ENCODE measurements around the gene TAP1. TPM values are rescaled to one million over a fixed set of nuclear protein-coding genes. Genes with fewer than 3 reads are reported as not detected.

Gene TAP1
- total and polyA plus RNA-seq, 8 donors = 7.8 to 32.1 (median 15.2) TPM

DNA sequence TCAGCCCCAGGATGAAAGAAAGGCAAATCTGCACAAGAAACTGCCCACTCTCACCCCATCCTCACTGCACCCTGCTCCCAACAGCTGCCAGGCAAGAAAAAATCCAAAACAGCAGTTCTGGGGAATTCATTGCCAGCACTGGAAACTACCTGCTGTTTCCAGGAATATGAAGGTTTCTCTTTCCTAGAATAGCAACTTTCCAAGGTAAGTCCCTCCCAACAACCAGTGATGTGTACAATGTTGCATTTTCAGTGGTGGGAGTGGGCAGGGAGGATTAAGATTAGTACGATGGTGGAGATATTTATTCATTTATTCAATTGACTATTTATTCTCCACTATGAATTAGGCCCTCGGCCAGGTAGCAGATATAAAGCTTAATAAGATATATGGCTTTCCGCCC lies 26.5 kb downstream of the TAP1 start:
- ATAC-seq (peak in 2 of 4 donors; percentile 56 to 75), FAIRE-seq (no peak)
- intact Hi-C loops (cut with DNase I) = loop anchor here in 2 of 3 donors (5.0 kb wide), 2 partner anchors 35 to 40 kb away; no protein-coding TSS in a partner anchor

DNA sequence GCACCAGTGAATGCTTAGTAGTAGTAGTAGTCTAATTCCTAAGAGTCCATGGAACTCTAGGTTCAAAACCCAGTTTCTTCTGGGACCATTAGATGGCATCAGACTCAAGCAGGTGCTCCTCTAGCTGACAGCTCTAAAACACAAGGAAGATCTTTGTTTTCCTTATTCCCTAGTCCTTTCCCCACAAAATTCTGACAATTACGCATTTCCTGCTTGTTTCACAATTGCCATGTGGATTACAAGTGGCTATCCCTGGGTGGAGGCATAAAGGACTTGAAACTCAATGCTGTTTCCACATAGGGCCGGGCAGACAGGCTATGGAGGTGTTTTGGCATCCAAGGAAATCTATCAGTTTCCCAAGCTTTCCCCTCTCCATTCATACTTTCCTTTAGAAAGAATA lies 27.5 kb downstream of the TAP1 start:
- Histone ChIP-seq H3K27me3 (no peaks in the 10 kb centered on the region), H3K27ac (peak overlapping the region in 2 of 4 donors; percentile 4 to 33), H3K4me3 (no peak overlapping the region), H3K9me3 (no peaks in the 10 kb centered on the region), H3K4me1 (peaks cover 0 to 4% (median 0%) of the 10 kb centered on the region in 3 donors), H3K36me3 (peaks cover 0 to 8% (median 7%) of the 10 kb centered on the region in 3 donors)
- ATAC-seq = peak; percentile 56 to 87 (median 86)
- DNase-seq = no peak
- peak in 2 of 4 donors; percentile 20 to 22 for TF ChIP-seq CTCF (IDR thresholded peaks at IDR 0.05)
- intact Hi-C loops (cut with DNase I) = loop anchor here in 2 of 3 donors (5.0 kb wide), 2 partner anchors 36 to 41 kb away; no protein-coding TSS in a partner anchor
- WGBS, 2 donors = 42 to 63% methylated on average over 2 of the region's 2 CpGs
- FAIRE-seq = no peak

More for the DNA sequence above, 26.5 kb downstream of the TAP1 start:
- Histone ChIP-seq H3K36me3 (peaks cover 0 to 8% (median 7%) of the 10 kb centered on the region in 3 donors), H3K27ac (peak overlapping the region in 1 of 4 donors; percentile 9), H3K4me1 (peaks cover 0 to 4% (median 0%) of the 10 kb centered on the region in 3 donors), H3K27me3 (no peaks in the 10 kb centered on the region), H3K4me3 (no peak overlapping the region), H3K9me3 (no peaks in the 10 kb centered on the region)
- no peak for TF ChIP-seq CTCF (IDR thresholded peaks at IDR 0.05)
- no peak for DNase-seq
- WGBS, 2 donors = 55 to 57% methylated on average over 3 of the region's 3 CpGs

GRCh38 chr6:32819729-32820128 lies 33.8 kb downstream of the TAP1 start:
- FAIRE-seq (no peak), DNase-seq (no peak), ATAC-seq (no peak)
- Histone ChIP-seq H3K27me3 (no peaks in the 10 kb centered on the region), H3K9me3 (no peaks in the 10 kb centered on the region), H3K4me3 (no peak overlapping the region), H3K27ac (no peak overlapping the region), H3K4me1 (no peaks in the 10 kb centered on the region), H3K36me3 (no peaks in the 10 kb centered on the region)
- no peak for TF ChIP-seq CTCF (IDR thresholded peaks at IDR 0.05)
- intact Hi-C loops (cut with DNase I) = no loop called here
- WGBS, 2 donors = 58 to 59% methylated on average over 3 of the region's 3 CpGs

DNA sequence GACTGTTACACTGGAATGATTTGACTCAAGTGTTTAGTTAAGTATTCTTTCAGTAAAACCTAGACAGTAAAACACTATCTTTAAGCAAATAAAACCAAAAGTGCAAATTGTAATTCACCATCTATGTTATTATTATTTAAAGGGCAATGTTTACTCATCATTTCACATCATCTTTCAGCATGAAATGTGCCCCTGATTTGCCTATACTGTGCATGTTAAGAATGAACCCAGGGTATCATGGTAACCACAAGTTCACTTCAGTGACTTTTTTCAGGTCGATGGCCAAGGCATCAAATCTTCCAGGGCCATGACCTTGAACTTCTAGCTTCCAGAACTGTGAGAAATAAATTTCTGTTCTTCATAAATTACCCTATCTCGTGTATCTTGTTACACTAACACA lies 34.6 kb downstream of the TAP1 start:
- Histone ChIP-seq H3K27ac (no peak overlapping the region), H3K4me1 (no peaks in the 10 kb centered on the region), H3K4me3 (no peak overlapping the region), H3K36me3 (no peaks in the 10 kb centered on the region), H3K27me3 (no peaks in the 10 kb centered on the region), H3K9me3 (no peaks in the 10 kb centered on the region)
- no peak for TF ChIP-seq CTCF (IDR thresholded peaks at IDR 0.05)
- intact Hi-C loops (cut with DNase I) = no loop called here
- ATAC-seq (no peak), DNase-seq (no peak), FAIRE-seq (no peak)
- 45 to 65% methylated on average over 2 of the region's 2 CpGs for WGBS, 2 donors

- FAIRE-seq = no peak
- Histone ChIP-seq H3K27ac (no peak within 1 kb of the TSS), H3K4me3 (no peak within 1 kb of the TSS), H3K4me1 (no peaks in the 10 kb centered on the region), H3K9me3 (no peaks in the 10 kb centered on the region), H3K27me3 (no peaks in the 10 kb centered on the region), H3K36me3 (no peaks in the 10 kb centered on the region)
- intact Hi-C loops (cut with DNase I) = no loop called here
- 45 to 55% methylated on average over 3 of the region's 3 CpGs for WGBS, 2 donors
- ATAC-seq = peak in 3 of 4 donors; percentile 53 to 76 (median 59)
- TF ChIP-seq CTCF (IDR thresholded peaks at IDR 0.05) = no peak
- DNase-seq = no peak
Measured at GRCh38 chr6:32816746-32817204, 36.7 kb downstream of the TAP1 start, which contains the start of gene HLA-DOB. Gene HLA-DOB, minus strand, starts transcription at chr6:32817002. Its CDS starts 51 bp downstream, at chr6:32816951.
